HG03575 (cell line): ENCODE data around the gene CACNG3.
"Not testable (repeated sequence)": the region's sequence is repeated elsewhere in the genome, so short reads cannot be mapped to it uniquely, and the experiment has no call there.

ENCODE experiments used
- ATAC-seq: cut with Tn5 transposase; IDR thresholded peaks from one replicate; pipeline ENCODE4 v1.9.1; 2021; ENCODE audit not compliant: unreplicated experiment, insufficient number of reproducible peaks, low FRiP score; ENCODE audit errors: extremely low read depth

CACNG3 gene

GRCh38 chr16:24319126-24319814 lies 63.1 kb downstream of the CACNG3 start:
- ATAC-seq = no peak

GRCh38 chr16:24322106-24322505 lies 66.0 kb downstream of the CACNG3 start:
- no peak for ATAC-seq

GRCh38 chr16:24324421-24324820 lies 68.3 kb downstream of the CACNG3 start:
- no peak for ATAC-seq

DNA sequence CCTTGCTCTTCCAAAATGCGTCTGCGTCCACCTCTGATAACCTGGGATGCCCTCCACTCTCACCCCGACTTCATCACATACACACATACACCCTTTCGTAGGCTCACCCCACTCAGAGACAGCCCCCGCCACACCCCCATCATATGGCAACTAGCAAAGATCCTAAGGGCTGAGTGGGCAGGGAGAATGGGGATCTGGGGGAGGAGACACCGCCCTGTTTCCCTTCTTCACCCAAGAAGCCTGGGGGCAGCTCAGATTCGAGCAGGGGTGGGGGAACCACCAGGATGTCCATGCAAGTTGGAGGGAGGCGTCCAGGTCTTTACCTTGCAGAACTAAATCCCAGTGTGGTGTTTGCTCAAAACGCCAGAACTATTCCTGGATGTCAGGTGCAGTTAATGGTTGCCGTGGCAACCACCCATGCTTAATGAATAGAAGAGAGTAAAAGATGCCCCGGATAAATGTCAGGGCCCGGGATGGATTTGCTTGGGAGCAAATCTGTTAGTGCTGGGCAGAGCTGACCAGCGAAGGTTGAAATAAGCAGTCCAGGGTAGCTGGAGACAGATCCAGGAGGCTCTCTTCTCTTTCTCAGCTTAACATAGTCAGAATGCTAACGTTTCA lies 72.8 kb downstream of the CACNG3 start:
- ATAC-seq = no peak

DNA sequence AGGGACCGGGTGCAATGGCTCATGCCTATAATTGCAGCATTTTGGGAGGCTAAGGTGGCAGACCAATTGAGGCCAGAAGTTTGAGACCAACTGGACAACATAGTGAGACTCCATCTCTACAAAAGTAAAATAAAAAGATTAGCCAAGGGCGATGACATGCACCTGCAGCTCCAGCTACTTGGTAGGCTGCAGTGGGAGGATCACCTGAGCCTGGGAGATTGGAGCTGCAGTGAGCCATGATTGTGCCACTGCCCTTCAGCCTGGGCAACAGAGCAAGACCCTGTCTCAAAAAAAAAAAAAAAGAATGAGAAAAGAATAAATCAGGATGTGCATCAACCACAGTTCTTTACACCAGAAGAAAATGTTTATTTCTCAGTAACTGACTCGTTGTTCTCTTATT lies 76.0 kb downstream of the CACNG3 start:
- ATAC-seq = no peak

DNA sequence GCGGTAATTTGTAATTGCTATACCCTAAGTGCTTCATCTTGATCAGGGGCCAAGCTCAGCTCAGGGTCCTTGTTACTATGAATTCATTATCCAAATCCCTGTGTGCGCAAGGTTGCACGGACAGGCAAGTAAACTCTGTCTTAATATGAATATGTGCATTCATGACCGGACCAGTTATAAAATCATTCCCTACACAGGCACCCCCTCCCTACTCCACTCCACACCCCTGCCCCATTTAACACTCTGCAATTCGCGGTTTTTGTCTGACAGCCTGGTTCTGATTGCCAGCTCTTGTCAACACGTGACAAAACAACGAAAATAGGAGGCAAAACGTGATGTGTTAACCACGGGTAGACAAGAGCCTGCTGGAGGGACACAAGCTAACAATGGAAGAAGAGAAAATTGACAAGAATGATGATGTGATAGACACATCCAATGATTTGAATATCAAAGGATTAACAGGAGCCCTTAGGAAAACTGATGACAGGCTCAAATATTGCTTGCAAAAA lies 76.5 kb downstream of the CACNG3 start:
- ATAC-seq = no peak

DNA sequence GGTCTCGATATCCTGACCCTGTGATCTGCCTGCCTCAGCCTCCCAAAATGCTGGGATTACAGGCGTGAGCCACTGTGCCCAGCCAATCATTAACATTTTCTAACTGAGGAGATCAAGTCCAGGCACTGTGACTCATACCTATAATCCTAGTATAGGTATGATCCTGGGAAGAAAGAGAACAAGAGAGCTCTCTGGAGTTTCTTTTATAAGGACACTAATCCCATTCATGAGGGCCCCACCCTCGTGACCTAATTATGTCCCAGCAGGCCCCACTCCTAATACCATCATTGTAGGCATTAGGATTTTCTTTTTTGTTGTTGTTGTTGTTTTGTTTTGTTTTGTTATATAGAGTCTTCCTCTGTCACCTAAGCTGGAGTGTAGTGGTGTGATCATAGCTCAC lies 80.4 kb downstream of the CACNG3 start:
- ATAC-seq = no peak

DNA sequence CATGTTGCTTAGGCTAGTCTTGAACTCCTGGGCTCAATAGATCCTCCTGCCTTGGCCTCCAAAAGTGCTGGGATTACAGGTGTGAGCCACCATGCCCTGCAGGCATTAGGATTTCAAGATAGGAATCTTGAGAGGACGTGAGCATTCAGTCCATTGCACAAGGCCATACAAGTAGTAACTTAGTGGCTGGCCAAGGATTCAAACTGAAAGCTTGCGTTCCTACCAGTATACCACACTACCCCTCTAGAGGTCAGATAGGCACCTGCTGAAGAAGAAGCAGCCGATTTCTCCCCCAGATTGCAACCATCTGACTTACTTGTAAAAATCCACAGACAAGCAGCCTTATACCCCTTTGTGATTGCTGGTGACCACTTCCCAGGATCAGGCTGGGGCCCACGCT lies 80.9 kb downstream of the CACNG3 start:
- ATAC-seq = no peak

- ATAC-seq = not testable (repeated sequence)
Measured at GRCh38 chr16:24343829-24344228, 87.7 kb downstream of the CACNG3 start.

GRCh38 chr16:24344784-24345183 lies 88.6 kb downstream of the CACNG3 start:
- ATAC-seq = no peak

- ATAC-seq = no peak
Measured at GRCh38 chr16:24345704-24346103, 89.6 kb downstream of the CACNG3 start.

- no peak for ATAC-seq
Measured at GRCh38 chr16:24346734-24347133, 90.6 kb downstream of the CACNG3 start.

DNA sequence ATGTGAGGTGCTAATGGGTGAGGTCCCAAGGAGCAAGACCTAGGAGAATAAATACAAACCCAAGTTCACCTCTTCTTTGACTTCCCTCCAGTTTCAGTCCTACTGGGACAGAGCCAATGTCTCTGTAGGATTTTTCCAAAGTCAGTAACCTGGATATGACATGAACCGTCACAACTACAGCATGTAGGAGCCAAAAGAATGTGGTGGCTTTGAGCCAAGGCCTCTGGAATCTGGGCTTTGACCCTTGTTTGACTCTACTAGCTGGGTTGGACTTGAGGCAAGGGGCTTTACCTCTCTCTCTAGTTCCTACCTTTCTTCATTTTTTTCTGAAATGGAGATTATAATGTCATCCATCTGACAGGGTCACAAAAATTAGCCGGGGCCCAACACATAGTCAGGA lies 91.4 kb downstream of the CACNG3 start:
- no peak for ATAC-seq

DNA sequence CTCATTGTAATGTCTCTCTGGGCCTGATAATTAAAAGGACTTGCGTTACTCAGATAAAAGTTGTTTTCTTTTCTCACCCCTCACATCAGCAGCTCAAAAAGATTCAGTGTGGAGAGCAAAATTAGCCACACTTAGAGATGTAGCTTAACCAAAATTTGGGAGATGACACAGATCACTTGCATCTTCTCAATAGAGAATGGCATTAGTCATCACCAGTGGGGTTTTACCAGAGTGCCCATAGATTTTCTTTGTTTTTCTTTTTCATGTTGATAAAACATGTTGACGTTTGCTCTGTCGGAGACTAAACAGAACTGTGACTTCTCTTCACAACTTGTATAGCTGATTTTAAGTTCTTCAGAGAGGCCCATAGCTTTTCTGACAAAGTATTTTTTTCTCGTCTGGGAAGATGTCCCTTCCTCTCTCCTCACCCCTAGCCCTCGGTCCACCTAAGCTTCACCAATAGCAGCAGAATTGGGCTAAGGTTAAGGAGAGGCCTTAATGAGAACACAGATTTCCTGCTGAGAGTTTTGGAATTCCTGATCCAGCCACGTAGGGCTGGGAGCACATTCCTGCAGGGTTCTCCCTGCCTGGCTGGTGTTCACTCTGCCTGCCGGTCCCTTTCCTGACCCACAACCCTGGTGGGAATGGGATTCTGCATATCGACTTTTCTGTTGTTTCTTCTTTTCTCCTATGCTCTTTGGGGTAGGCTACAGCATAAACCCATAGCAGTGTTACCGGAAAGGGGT lies 92.6 kb downstream of the CACNG3 start:
- no peak for ATAC-seq

DNA sequence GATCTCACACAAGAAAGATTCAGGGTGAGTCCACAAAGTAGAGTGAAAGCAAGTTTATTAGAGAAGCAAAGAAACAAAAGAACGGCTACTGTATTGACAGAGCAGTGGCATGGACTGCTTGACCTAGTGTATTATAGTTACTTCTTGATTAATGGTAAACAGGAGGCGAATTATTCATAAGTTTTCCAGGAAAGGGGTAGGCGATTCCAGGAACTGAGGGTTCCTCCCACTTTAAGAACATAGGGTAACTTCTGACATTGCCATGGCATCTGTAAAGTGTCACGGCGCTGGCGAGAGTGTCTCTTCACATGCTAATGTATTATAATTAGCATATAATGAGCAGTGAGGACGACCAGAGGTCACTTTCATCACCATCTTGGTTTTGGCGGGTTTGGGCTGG lies 93.2 kb downstream of the CACNG3 start:
- ATAC-seq = no peak

- no peak for ATAC-seq
Measured at GRCh38 chr16:24352746-24353145, 96.6 kb downstream of the CACNG3 start.

DNA sequence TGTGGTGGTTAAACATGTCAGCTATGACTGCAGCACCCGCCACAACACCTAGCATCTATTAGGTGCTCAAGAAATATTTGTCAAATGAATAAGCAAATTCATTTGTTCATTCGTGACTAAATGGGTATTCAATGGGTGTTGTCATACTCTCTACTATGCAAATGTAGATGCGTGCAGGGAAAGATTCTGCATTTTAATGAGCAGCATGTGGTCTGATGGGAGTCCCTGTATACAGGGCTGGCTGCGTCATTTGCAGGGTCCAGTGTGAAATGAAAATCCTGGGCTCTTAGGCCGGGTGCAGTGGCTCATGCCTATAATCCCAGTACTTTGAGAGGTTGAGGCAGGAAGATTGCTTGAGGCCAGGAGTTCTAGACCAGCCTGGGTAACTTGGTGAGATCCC lies 97.5 kb downstream of the CACNG3 start:
- ATAC-seq = no peak

DNA sequence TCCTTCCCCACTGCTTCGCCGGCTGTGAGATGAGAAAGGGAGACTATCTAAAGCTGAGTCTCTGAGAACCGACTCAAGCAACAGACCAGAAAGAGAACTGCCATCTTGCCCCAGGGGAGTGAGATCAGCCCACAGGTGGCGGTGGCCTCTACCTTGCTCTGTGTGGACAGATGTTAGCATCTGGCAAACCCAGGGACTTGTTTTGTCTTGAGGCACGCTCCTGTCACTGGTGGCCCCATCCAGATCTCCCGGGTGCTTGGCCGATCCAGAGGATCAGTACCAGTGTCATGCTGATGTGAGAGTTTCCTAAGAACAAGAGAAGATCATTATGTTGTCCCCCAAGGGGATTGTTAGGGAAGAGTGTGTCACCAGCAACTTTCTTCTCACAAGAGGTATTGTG lies 101.4 kb downstream of the CACNG3 start:
- no peak for ATAC-seq

- no peak for ATAC-seq
Measured at GRCh38 chr16:24358117-24358516, 102.0 kb downstream of the CACNG3 start.

GRCh38 chr16:24359490-24359889 lies 103.4 kb downstream of the CACNG3 start:
- no peak for ATAC-seq
